Body of pancreas (tissue), 4 donors: ENCODE results near the gene BAG1.

Source experiments
- CTCF ChIP-seq, 7 experiments: fragments of 450-650 bp in 4 of 7; fragments of 200-600 bp in 3 of 7; sonication (generic) in 3 of 7; IDR thresholded peaks; one replicate each; pipeline ENCODE4 v1.5.1; 2016 to 2019; ENCODE audit warnings: antibody characterized with exemption in 7 of 7
- POLR2A ChIP-seq, 3 donors: fragments of 450-650 bp; IDR thresholded peaks; one replicate each; pipeline ENCODE4 v1.6.1; 2016; ENCODE audit warnings: antibody characterized with exemption in 3 of 3, mild to moderate bottlenecking in 2 of 3

- TF ChIP-seq POLR2A (IDR thresholded peaks at IDR 0.05) = no peak
- no peak for TF ChIP-seq CTCF (IDR thresholded peaks at IDR 0.05)
These were observed 2.8 kb upstream of the BAG1 start for GRCh38 chr9:33267151-33267767.
